Measurements from ENCODE around the gene ZFP64.
"Not testable (repeated sequence)": the region's sequence is repeated elsewhere in the genome, so short reads cannot be mapped to it uniquely, and the experiment has no call there.

Gene ZFP64

DNA sequence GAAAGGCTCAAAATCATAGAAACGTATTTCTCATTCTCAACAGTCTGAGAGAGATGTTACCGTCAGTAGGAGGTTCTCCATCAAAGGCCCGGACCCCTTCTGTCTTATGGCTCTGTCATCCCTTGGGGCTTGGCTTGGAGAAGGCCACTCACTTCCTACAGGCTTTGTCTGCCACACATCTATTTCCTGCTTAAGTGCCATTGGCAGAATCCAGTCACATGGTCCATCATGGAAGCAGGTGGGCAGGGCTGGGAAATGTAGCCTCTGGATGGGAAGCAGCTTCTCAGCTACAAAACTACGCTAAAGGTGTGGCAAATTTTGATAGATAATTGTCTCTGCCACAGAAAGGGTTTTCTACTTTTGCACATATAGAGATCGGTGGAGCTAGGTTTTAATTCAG lies 12.6 kb upstream of the ZFP64 start:
- no peak for DNase-seq (ENCODE audit: low read depth)

DNA sequence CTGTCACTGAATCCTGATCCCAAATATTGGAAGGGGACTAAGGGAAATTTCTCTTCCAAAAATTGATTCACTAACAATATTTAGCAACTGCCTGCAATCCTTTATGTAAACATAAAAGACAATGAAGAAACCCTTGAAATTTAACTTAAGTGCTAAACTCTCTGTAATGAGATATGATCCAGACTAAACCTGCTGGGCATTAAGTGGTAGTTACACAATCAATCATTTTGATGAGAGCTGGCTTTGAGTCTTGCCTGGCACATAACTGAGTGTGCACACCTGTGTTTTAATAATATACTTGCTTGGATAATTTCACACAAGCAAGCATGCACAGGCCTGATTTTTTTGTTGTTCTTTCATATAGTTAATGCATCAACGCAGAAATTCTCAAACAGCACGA lies 9.8 kb upstream of the ZFP64 start:
- DNase-seq (ENCODE audit: low read depth): no peak

DNA sequence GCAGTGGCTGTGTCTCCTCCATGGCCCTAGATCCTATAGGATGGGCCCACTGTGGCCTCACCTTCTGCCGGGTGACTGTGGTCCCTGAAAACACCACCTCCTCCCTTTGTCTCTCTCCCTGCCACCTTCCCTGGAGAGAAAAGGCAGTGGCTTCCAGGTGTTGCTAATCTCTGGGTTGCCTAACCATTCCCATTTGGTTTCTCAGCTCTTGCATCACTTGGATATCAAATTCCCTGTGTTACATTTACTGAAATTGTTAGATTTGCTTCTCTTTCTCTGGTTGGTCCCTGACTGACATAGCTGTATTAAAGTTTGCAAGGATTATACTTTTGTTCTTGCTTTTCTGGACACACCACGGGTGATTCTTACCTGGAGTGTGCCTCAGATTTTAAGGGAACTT lies 9.3 kb upstream of the ZFP64 start:
- no peak for DNase-seq (ENCODE audit: low read depth)

DNA sequence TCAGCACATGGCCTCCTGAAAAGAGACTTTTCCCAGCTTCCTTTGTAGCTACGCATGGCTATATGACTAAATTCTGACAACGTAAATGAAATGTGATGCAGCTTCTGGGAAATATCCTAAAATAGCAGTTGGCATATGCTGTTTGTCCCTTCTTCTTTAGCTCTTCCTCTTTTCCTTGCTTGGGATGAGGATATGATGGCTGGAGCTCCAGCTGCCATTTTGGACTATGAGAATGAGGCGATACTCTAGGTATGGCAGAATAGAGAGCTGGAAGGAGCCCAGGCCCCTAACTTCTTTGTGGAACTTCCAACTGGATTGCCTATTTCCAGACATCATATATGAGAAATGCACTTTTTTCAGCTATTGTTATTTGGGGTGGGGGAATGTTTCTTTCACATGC lies 5.3 kb upstream of the ZFP64 start:
- DNase-seq (ENCODE audit: low read depth): no peak

DNA sequence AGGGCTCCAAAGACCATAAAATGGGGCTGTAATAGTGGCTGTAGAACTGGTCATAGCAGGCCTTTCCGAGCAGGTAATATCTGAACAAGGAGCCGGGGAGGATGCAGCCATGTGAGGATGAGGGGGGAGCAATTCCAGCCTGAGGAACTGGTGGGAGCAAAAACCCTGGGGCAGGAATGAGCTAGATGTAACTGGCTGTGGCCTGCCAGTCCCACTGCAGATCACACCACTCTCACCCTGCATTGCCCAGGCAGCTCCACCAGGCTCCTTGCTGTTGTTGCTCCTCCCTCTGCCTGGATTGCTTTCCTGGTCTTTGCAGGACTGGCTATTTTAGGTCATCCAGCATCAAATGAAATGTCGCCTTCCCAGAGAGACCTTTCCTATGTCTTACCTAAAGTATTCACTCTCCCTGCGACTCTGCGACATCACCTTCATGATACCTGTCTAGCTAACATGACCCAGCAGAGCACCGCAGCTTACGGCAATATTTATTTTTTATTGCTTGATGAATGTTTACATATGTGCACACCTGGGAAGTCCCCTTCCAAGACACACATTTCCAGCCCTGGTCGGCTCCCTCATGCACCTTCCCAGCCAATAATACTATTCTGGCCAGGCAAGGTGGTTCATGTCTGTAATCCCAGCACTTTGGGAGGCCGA lies 2.4 kb upstream of the ZFP64 start:
- DNase-seq (ENCODE audit: low read depth): no peak

DNA sequence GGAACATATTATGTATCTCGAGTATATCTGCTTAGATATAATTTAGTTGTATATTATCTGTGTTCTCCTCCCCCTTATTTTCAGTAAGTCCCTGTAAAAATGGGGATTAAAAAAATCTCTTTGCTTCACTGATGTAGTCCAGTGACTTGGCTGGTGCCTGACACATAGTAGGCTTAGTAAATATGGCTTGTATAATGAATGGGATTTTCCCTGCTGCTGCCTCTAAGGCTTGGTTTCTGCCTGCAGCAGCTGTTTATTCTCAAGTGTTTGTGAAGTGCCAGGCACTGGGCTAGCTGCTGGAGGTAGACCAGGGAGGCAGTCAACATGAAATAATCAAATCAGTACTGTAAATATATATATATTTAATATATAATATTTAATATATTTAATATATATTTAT lies 1.6 kb upstream of the ZFP64 start:
- DNase-seq (ENCODE audit: low read depth): no peak

DNA sequence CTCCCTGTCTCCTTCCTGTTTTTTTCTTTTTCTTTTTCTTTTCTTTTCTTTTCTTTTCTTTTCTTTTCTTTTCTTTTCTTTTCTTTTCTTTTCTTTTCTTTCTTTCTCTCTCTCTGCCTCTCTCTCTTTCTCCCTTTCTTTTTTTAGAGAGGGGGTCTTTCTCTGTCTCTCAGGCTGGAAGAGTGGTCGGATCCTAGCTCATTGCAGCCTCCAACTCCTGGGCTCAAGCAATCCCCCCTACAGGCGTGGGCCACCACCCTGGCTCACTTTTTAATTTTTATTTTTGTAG lies 1.1 kb upstream of the ZFP64 start:
- not testable (repeated sequence) for DNase-seq (ENCODE audit: low read depth)

DNA sequence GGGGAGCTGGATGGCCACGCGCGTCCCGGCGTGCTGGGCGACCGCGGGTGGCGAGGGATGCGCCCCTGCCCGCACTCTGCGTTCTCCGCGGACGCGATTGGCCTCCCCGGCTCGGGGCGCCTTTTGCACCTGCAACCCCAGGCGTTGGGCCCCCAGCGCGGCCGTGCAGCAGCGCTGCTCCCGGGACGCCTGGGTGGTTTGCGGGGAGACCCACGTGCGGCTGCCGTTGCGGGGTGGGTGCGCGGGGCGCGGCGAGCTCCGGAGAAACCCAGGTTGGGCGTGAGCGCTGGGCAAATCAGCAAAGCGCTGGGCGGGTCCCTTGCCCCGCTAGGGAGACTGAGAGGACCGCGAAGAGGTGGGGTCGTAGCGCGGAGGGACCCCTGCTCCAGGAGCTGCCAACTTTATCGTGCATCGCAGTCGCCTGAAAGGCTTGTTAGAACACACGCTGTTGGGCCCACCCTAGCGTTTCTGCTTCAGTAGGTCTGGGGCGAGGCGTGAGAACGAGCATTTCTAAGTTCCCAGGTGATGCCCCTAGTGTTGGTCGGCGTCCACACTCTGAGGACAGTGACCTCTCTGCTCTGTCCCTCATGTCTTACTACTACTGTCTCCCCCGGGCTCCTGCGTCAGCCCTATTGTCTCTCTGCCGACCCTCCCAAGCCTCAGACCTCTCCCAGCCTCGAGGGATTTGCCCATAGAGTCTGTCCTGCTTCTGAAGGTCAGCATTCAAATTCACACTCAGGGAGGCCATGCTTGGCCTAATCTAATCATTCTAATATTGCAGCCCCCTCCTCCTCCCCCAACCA lies 538 bp upstream of the ZFP64 start:
- DNase-seq (ENCODE audit: low read depth): peak; percentile 37

DNA sequence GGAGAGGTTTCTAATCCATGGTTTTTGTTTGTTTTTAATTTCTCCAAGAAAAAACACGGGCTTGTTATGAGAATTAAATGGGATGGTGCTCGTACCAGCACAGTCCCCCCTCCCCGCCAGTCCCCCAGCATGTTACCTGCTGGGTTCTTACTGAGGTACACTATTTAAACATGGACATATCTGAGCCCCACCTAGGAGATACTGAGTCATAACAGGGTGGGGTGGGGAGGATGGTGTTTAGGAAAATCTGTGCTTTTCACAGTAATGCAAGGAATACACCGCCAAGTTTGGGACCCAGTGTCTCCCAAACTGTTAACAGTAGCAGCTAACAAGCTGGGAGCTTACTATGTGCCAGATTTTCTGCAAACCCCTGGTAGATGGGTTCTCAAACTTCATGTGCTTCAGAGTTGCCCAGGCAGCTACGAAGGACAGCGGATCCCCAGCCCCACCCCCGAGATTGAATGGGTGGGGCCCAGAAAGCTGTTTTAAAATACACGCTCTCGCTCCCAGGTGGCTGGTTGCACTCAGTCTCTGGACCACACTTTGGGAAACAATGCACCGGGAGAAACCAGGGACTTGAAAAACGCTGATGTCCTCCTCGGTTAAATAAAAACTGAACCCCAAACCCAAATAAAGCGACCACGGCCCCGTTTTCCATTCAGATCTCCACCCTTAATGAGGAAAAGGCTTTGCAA lies 995 bp downstream of the ZFP64 start:
- DNase-seq (ENCODE audit: low read depth): no peak

DNA sequence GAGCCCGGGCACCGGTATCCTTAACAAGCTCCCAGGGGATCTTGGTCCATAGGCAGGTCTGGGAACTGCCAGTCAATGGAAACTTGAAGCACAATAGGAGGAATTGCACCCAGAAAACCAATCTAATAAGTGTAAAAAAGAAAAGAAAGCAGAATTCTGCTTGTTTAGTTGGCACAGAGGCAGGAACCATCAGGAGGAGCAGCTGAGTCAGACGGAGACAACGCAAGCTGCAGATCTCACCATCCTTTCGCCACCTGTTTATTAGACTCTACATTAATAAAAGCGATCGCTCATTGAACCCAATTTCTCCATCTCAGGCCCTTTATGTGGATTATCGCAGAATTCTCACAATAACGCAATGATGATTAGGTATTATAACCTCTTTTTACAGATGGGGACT lies 9.8 kb downstream of the ZFP64 start:
- no peak for DNase-seq (ENCODE audit: low read depth)

DNA sequence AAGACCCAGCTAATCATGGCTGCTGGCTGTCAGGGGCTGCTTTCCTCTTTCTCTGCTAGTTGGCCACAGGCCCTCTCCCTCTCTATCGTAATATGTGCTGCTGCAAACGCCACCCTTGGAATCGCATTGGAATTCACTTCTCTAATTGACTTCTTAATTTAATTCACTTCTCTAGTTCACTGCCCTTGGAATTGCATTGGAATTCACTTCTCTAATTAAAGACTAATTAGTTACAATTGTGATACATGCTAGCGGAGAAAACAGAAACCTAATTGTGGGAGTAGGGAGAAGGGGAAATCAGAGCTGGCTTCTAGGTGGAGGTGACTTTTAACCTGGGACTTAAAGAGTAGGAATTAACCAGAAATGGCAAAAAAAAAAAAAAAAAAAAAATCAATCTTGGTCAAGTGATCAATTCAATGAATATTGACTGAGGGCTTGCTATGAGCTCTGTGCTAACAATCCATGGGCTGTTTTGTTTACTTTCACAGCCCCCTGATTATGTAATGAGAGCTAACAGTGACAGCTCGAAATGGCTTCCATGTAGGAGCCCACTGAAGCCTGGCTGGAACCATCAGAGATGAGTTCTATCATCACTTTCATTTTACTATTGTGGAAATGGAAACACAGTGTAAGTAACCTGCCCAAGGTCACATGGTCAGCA lies 11.3 kb downstream of the ZFP64 start:
- DNase-seq (ENCODE audit: low read depth): no peak

DNA sequence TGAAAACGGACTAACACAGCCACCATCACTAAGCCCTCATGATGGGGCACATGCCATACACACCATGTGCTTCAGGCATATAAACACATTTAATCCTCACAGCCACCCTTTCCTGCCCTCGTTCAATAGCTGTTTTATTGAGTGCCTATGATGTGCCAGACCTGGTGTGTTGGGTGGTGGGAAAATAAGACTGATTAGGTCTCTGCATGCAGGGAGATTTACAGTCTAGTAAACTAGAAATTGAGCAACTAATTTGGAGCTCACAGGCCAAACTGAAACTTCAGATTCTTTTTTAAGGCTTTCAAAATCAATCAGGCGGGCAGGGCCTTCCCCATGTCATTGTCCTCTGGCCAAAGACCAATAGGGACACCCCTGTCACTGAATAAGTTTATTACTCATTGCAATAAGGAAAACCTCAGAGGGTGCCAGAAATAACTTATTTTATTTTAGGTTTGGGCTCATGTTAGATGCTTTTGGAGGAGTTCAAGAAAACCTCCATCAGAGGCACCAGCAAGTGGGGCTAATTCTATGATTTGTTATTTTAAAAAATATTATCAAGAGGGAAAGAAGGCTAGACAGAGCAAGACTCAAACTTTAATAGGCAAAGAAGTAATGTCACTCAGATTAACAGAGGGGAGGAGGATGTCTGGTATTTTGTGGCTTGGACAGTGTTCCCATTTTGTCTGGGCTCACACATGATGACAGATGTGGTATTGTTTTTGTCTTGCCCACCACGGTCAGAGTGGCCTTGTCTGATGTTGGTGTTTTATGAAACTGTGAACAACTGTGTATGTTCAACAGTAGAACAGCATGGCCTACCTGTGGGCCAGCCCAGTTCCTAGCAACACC lies 12.0 kb downstream of the ZFP64 start:
- no peak for DNase-seq (ENCODE audit: low read depth)

DNA sequence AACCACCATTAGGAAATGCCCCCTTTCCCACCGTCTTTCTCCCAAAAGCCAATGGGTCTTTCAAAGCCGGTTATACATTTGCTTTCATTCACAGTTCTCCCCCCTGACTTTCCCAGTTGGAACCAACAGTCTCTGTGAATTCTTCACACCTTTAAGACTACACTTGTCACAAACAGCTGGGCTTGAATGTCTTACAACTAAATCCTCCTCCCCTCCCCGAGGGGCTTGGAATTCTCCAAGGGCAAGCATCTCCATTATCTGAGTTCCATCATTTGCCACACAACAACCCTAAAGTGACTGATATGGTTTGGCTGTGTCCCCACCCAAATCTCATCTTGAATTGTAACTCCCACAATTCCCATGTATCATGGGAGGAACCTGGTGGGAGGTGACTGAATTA lies 12.9 kb downstream of the ZFP64 start:
- DNase-seq (ENCODE audit: low read depth): no peak

DNA sequence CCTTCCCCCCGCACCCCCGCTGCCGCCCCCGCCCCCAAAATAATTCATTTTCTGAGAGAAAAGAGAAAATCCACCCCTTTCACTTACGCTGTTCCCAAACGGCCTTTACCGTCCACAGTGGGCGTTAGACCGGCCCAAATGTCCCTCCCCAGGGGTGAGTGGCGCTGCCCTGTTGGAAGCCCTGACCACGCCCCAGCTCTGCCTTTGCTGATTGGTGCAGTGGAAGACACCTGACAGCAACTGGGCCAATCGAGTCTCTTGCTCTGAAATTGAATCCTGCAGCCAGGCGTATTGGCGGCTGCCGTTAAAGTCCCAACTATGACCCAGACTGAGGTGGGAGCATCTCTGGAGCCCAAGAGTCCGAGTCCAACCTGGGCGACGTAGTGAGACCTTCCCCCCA lies 15.7 kb downstream of the ZFP64 start:
- no peak for DNase-seq (ENCODE audit: low read depth)

DNA sequence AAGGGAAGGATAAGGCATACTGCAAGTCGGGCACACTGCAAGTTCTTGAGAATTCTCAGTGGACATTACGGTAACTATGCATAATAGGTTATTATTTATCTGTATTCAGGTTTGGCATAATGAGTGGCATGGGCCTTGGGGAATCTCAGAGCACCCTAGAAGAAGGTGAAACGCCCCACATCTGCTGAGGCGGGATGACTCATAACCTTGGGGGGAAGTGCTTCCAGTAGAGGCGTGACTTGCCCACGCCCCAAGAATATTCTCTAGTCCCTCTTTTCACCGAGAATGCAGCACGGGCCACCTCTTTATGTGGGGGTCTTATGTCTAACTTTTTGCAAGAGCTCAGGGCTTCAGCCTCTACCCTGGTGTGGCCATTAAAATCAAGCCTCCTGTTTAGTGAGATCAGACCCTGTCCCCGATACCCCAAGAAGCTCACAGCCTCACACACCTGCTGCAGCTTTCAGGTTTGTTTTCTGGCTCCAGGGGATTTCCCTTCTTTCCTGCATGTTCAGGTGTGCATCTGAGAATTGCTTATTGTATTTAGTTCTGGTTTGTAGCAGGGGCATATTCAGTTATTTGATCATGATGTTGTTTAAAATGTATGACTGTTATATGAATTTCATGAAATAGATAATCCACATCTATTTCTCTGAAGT lies 19.1 kb downstream of the ZFP64 start:
- DNase-seq (ENCODE audit: low read depth): no peak

DNA sequence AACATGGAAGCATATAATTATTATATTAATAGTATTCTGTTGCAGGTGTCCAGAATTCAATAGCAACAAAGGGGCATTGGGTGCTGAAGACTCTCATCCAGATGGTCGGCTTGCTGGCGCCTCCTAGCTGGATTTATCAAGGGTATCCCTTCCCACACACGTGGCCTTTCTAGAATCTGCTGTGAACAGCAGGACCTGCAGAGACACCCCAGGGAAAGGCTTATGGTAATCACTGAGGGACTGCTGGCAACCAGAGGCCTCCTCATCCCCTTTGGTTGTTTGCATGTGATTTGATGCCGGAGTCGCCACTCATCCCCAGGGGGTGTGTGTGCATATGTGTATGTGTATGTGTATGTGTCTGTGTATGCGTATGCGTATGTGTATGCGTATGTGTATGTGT lies 20.6 kb downstream of the ZFP64 start:
- DNase-seq (ENCODE audit: low read depth): no peak

DNA sequence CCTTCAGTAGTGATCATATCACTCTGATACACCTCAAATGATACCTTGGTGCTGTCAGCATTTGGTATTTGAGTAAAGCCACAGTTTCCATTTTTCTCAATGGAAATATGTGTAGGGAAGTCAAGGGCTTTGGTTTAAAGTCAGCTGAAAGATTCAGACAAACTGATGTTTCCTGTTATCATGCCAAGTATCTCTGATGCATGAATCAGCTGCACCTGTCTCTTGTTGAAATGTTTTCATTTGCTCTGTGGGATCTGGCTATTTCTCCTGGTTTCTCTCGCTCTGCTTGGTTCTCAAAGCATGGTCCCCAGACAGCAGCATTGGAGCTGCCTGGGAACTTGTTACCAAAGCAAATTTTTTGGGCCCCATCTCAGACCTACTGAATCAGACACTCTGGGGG lies 23.5 kb downstream of the ZFP64 start:
- no peak for DNase-seq (ENCODE audit: low read depth)

DNA sequence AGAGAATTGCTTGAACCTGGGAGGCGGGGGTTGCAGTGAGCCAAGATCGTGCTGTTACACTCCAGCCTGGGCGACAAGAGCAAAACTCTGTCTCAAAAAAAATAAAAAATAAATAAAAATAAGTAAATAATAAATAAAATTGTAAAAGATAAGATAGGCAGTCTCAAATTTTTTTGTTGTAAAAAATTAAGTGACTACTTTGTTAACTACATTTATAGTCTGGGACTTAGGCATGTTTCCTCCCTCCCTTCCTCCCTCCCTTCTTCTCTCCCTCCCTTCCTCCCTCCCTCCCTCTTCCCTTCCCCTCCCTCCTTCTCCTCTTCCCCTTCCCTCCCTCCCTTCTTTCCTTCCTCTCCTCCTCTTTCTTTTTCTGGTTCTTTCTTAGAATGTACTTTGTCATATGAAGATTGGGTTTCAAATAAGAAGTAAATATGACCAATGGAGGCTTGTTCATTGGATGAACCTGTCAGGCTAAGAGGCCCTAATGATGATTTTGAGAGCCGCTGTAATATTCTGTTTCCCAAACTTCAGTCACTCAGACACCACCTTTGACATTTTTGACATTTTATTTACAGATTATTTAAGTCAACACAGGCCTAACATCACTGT lies 24.2 kb downstream of the ZFP64 start:
- DNase-seq (ENCODE audit: low read depth): no peak

DNA sequence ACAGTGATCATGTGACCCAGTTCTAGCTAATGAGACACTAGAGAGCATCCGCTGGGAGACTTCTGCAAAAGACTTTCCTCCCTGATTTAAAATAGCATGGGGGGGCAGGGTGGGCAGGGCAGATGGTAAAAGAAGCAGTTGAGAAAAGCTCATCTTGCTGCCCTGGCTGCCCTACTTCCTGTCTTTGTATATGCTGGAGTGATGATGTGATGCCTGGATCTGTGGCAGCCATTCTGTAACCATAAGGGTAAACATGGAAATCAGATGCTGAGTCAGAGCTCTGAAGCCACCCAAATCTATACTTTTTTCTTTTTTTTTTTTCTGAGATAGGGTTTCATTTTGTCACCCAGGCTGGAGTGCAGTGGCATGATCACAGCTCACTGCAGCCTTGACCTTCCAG lies 25.4 kb downstream of the ZFP64 start:
- no peak for DNase-seq (ENCODE audit: low read depth)

DNA sequence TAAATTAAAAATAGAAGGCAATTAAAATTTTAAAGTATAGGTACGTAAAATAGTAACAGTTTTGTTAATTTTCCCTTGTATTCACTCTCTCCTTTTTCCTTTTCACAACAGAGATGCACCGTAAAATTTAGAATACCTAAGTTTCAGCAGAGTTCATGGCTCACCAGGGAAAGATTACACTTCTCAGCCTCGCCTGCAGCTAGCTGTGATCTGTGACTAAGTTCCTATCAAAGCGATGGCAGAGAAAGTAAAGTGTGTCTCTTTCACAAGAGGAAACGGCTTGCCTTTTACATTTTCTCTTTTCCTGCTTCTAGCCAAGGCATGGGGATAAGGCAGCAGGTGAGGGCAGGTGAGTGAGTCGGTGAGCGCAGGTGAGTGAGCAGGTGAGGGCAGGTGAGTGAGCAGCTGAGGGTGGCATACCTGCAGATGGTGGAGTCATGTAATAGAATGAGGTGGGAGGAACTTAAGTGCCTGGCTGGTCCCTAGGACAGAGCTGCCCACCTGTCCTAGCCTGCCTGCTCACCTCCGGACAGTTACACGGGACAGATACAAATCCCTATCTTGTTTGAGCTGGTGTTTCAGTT lies 30.9 kb downstream of the ZFP64 start:
- DNase-seq (ENCODE audit: low read depth): no peak
